RWPE1 (cell line): Measurements from ENCODE around the gene SCRN3.
"Not testable (repeated sequence)": the region's sequence is repeated elsewhere in the genome, so short reads cannot be mapped to it uniquely, and the experiment has no call there.

Experiments
- CTCF ChIA-PET: fragments of 350-600 bp; sonication (Branson Sonifier 250); formaldehyde crosslinking; extraction: SDS; loops from one replicate; lab custom pipeline; 2021; lab: Yijun Ruan, JAX
- POLR2A ChIA-PET: fragments of 400-600 bp; formaldehyde crosslinking; extraction: SDS; loops from one replicate; lab custom pipeline; 2020; ENCODE audit warnings: antibody characterized with exemption; ENCODE audit not compliant: low non-redundant PET; lab: Yijun Ruan, JAX
- DNase-seq: peaks from one replicate; pipeline ENCODE4 v3.0.0; 2012; ENCODE audit warnings: low spot score
- H3K27ac ChIP-seq: fragments of 450-650 bp; 2 replicates; pipeline ENCODE4 v1.5.1; 2017
- CTCF ChIP-seq: fragments of 450-650 bp; conservative IDR thresholded peaks from 2 replicates; pipeline ENCODE4 v1.5.1; 2017; ENCODE audit warnings: low read depth, mild to moderate bottlenecking

Gene SCRN3

GRCh38 chr2:174362949-174363348 lies 32.6 kb upstream of the SCRN3 start:
- CTCF ChIA-PET: interaction anchor here (1.2 kb wide), 2 partner anchors 13 to 18 kb away, joined by 3 to 8 read pairs; no protein-coding TSS in a partner anchor
- no peak for DNase-seq
- H3K27ac ChIP-seq: no peak overlapping the region
- TF ChIP-seq CTCF: no peak
- POLR2A ChIA-PET: no interaction called here

- POLR2A ChIA-PET, DNase-seq, H3K27ac ChIP-seq: not testable (repeated sequence)
- CTCF ChIA-PET: interaction anchor here (0.6 kb wide), 1 partner anchor 9 kb away, joined by 4 read pairs; no protein-coding TSS in a partner anchor
These were observed 31.9 kb upstream of the SCRN3 start for GRCh38 chr2:174363492-174364225.

- no peak for TF ChIP-seq CTCF
- no peak overlapping the region for H3K27ac ChIP-seq
- ChIA-PET POLR2A (no interaction called here), CTCF (no interaction called here)
- no peak for DNase-seq
These were observed 30.9 kb upstream of the SCRN3 start for GRCh38 chr2:174364628-174365027.

- DNase-seq: no peak
- no peak for TF ChIP-seq CTCF
- ChIA-PET POLR2A (no interaction called here), CTCF (no interaction called here)
- H3K27ac ChIP-seq: no peak overlapping the region
These were observed 30.0 kb upstream of the SCRN3 start for GRCh38 chr2:174365571-174365970.

GRCh38 chr2:174368691-174369090 lies 26.8 kb upstream of the SCRN3 start:
- ChIA-PET POLR2A (no interaction called here), CTCF (no interaction called here)
- H3K27ac ChIP-seq: no peak overlapping the region
- no peak for DNase-seq
- no peak for TF ChIP-seq CTCF

GRCh38 chr2:174376967-174377366 lies 18.6 kb upstream of the SCRN3 start:
- CTCF ChIA-PET: no interaction called here
- no peak for DNase-seq
- no peak for TF ChIP-seq CTCF
- POLR2A ChIA-PET: no interaction called here
- H3K27ac ChIP-seq: no peak overlapping the region

GRCh38 chr2:174383796-174384195 lies 11.7 kb upstream of the SCRN3 start:
- DNase-seq: no peak
- TF ChIP-seq CTCF: no peak
- POLR2A ChIA-PET: interaction anchor here (0.6 kb wide), 2 partner anchors 38 to 167 kb away, joined by 3 to 4 read pairs; no protein-coding TSS in a partner anchor
- no peak overlapping the region for H3K27ac ChIP-seq
- CTCF ChIA-PET: no interaction called here
